ENCODE measurements around the gene STAU1.
"Not testable (repeated sequence)": the region's sequence is repeated elsewhere in the genome, so short reads cannot be mapped to it uniquely, and the experiment has no call there.

The STAU1 gene

DNA sequence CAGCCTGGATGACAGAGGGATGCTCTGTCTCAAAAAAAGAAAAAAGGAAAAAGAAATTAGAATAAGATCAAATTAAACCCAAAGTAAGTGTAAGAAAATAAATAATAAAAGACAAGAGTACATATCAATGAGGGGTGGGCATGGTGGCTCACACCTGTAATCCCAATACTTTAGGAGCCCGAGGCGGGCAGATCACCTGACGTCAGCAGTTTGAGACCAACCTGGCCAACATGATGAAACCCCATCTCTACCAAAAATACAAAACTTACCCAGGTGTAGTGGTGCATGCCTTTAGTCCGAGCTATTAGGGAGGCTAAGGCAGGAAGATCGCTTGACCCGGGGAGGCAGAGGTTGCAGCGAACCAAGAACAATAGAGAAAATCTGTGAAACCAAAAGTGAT lies 14.9 kb upstream of the STAU1 start:
- no peak for DNase-seq

DNA sequence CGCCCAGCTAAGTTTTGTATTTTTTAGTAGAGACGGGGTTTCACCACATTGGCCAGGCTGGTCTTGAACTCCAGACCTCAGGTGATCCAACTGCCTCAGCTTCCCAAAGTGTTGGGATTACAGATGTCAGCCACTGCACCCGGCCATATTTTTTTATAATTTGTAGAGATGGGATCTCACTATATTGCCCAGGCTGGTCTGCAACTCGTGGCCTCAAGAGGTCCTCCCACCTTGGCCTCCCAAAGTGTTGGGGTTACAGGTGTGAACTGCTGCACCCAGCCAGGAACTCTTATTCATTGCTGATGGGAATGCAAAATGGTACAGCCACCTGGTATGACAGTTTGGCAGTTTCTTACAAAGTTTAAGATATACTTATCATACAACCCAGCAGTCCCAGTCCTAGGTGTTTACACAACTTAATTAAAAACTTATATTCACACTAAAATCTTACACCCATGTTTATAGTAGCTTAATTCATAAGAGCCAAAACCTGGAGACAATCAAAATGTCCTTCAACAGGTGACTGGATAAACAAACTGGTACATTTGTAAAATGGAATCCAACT lies 11.7 kb upstream of the STAU1 start:
- DNase-seq, result no peak

DNA sequence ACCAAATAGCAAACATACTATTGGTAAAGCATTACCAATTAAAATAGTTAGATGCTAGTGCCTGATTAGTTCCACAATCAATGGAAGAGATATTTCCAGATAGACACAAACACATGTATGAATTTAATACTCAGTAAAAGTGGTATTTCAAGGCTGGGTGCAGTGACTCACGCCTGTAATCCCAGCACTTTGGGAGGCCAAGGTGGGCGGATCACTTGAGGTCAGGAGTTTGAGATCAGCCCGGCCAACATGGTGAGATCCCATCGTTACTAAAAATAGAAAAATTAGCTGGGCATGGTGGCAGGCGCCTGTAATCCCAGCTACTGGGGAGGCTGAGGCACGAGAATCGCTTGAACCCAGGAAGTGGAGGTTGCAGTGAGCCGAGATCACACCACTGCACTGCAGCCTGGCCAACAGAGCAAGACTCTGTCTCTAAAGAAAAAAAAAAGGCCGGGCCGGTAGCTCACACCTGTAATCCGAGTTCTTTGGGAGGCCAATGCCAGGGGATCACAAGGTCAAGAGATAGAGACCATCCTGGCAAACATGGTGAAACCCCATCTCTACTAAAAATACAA lies 4.9 kb upstream of the STAU1 start:
- DNase-seq, result not testable (repeated sequence)

GRCh38 chr20:49187330-49187850 lies 744 bp downstream of the STAU1 start:
- peak; percentile 21 for DNase-seq

DNA sequence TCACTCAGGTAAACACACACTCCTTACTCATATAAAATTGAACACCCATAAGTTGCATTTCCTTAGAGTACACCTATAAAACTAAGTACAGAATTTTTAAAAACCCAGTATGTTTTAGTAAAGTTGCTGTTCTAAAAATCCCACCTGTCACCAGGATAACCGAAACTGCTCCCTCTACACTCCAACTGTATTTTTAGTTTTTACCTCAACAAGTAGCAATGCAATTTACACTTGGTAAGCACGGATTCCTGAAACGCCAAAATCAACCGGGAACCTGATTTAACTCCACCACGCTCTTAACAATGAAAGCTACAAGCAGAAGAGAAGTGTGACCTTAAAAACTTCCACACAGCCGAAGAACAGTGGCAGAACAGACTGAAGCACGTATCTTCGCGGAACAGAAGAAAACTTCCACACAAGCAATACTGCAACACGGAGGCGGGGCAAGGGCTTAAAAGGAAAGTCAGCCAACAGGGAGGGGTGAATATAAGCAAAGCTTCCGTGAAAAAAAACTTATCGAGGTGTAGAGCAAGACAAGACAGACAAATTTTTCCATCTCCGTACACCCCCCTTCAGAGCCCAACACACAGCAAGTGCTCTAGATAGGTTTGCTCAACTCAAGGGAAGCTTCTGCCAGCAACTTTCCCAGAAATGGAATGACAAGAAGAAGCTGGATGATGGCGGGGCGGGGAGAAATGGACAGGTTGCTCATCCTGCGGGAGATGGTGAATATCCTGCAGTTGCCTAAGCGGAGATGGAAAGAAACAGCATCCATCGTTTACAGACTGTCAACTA lies 1.4 kb downstream of the STAU1 start:
- peak; percentile 78 for DNase-seq

DNA sequence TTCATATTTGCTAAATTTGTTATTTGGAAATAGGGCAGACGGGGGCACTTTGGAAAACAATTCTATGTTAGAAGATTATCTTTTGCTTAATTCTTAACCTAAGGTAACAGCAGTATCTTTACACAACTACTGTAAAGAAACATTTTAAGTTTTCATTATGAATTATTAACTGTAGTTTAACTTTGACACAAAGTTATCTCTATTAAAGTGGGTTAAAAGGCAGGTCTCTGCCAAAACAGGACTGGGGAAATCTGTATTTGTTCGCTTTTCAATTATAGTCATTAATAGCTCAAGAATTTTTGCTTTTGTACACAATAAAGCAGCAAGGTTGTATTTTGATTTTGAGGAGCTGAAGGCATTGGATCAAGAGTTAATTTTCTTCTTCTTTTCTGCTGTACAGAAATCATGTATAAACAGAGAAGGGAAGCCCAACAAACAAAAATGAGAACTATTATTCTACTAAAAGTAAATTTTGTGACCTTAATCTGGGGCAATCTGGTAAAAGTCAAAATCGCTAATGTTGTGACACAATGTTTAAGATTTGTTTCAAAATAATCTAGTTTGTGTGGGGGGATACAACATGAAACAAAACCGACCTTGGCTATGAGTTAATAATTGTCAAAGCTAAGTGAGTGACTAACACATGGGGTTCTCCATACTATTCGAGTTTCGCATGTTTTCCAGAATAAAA lies 2.9 kb downstream of the STAU1 start:
- no peak for DNase-seq

GRCh38 chr20:49184691-49185070 lies 3.5 kb downstream of the STAU1 start:
- DNase-seq, result no peak

DNA sequence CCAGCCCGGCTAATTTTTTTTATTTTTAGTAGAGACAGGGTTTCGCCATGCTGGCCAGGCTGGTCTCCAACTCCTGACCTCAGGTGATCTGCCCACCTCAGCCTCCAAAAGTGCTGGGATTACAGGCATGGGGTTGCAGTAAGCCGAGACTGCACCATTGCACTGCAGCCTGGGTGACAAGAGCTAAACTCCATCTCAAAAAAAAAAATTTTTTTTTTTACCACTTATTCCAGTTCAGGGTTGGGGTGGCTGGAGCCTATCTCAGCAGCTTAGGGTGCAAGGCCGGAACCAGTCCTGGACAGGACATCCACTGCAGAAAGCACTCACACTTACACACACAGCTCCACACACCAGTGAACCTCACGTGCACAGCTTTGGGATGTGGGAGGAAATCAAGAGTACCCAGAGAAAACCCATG lies 4.0 kb downstream of the STAU1 start:
- DNase-seq, result not testable (repeated sequence)

- DNase-seq, result no peak
These were observed 4.7 kb downstream of the STAU1 start for GRCh38 chr20:49183444-49183843.

GRCh38 chr20:49181265-49181877 lies 6.8 kb downstream of the STAU1 start:
- no peak for DNase-seq

- DNase-seq, result no peak
These were observed 8.5 kb downstream of the STAU1 start for GRCh38 chr20:49179368-49180277.

DNA sequence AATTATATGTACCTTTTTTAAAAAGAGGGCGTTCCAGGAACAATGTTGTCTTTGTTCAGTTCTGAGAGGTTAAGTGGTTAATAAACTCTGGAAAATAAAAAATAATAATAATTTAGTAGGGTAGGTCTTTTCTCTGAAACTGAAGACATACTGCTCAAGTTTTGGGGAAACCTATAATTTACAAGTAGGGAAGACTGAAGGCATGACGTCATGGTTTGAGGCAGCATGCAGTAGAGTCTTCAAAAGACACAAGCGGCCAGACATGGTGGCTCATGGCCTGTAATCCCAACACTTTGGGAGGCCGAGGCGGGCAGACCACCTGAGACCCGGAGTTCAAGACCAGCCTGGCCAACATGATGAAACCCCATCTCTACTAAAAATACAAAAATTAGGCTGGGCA lies 14.0 kb downstream of the STAU1 start:
- DNase-seq, result no peak

DNA sequence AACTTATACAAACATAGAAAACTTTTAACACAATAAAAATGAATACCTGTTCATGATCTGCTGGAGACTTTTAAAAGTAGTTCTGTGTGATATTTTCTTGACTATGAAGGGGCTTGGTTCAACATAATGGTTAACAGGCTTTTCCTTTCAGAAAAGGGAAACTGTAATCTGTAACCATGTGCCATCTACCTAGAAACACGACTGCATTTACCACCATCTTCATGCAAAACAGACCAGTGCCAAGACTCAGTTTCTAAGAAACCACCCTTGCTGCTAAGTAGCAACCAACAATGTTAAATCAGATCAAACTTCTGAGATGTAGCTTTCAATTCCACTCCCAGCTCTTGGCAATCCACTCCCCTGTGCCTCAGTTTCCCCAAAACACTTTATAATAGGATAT lies 15.7 kb downstream of the STAU1 start:
- DNase-seq, result no peak

DNA sequence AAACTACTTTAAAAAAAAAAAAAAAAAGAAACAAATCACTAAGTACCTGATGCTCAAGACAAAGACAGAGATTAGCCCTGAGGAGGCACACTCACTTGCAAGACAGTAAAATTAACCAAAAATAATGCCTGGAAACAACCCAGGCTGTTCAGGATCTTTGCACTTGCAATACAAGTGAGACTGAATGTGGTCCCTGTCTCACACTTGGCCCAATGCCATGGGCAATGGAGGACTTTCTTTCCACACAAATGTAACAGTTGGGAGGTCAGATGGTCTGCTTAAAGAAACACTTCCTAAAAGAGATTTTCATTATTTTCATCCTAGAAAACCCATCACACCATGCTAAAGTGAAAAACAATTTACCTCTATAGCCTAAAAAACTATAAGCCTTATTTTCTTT lies 16.2 kb downstream of the STAU1 start:
- no peak for DNase-seq

DNA sequence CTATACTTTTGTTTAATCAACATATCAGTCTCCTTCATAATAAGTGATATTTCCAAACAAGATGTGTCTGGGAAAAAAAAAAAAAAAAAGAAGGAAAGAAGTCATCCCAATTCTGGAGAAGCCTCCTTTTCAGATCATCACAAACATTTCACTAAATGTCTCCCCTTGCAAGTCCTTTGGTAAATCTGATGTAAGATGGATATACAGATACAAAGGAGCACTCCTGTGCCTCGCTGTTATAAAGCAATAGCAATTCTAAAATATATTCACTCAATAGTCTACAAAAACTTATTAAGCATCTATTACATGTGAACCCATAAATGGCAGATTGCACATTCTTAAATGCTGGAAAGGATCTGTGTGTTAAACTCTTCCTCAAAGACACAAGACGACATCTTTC lies 17.4 kb downstream of the STAU1 start:
- DNase-seq, result no peak

DNA sequence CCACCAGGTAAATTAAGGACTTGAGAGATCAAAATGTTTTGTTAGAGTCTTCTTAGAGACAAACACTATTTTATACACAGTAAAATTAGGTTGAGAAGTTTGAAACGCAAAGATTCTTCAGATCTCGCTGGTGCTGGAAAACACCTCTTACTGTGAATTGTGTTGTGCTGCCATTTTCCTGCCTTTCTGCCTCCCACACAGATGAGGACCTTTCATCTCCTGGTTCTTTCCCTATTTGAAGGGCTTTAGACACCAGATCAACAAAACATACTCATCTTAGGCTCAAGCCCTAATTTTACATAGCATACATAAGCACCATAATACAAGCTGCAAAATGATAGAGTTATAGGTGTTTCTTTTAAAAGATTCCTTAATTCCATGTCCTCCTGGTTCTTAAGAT lies 18.6 kb downstream of the STAU1 start:
- DNase-seq, result no peak

- not testable (repeated sequence) for DNase-seq
These were observed 19.3 kb downstream of the STAU1 start for GRCh38 chr20:49168864-49169263.

DNA sequence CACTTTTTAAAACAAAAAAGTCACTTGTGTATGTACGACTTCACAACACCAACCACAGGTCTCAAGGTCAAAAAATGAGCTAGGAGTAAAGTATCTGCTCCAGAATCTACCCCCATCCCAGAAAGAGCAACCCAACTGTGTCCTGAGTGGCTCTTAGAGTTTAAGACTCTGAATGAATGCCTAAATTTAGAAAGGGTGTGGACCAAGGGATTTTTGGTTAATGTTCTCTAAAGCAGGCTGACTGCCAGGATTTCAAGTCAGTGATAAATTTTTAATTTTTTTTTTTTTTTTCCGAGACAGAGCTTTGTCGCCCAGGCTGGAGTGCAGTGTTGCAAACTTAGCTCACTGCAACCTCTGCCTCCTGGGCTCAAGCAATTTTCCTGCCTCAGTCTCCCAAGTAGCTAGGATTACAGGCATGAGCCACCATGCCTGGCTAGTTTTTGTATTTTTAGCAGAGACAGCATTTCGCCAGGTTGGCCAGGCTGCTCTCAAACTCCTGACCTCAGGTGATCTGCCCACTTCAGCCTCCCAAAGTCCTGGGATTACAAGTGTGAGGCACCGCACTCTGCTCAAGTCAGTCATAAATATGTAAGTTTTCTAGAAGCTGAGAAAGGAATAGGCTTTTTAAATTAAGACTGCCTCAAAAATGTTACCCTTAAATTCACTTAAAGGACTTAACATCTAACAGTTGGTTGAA lies 20.2 kb downstream of the STAU1 start:
- no peak for DNase-seq

DNA sequence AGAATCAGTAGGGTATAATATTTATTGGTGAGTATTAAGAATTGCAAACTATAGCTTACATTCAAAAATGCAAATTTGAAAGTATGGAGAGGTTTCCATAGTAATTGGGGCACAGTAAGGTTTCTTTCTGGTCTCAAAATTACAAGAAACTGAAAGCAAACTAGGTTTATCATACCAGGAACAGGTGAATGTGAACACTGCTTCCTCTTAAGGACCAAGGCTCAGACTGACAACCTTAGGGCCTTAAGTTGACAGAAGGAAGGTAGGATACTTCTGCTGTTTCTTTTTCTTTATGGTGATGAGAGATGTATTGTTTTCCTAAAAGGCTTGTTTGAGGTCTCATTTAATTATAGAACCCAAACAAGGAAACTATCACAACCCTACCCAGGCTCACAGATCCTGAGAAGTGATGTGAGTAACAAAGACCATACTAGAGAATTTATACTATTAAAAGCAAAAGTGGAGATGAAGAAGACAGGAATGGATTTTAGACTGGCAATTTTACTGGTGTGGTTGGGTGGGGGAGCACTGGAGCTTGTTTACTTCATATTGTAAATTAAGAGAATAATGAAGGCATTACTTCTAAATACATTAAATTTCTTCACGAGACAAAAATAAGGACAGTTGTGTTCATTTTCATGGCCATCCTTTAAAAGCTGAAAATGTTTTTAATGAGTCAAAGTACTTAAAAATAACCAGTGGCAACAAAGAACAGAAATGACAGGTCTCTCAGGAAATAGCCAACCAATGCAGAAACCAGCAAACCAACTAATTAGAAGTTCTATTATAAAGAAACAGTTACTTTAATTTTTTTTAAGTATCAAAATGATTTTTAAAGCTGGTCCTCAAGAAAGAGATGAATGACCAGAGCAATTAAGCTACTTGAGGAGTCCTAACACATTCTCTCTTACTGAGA lies 21.3 kb downstream of the STAU1 start:
- DNase-seq, result no peak

DNA sequence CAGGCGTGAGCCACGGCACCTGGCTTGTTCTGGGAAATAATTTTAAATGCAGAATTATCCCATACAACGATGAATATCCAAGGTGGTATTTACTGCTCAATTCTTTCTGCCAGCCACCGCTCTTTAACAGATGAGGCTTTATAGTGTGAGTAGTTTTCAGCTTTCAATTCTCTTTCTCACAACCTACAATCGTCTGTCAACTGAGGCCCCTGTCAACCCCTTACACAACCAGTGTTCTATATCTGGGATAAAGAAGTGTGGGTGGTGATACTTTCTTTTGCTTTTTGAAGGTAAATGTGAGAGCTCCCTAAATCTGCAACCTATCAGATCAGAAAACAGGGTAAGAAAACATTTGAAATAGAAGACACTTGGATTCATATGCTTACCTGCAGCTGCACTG lies 22.5 kb downstream of the STAU1 start:
- DNase-seq, result no peak

All from CD4-positive, alpha-beta T cell treated with Interleukin-10 for 1 hour (primary cell).